ENCODE results near the gene TNS3. TPM values are rescaled to one million over a fixed set of nuclear protein-coding genes. Genes with fewer than 3 reads are reported as not detected.

TNS3 gene
- total and polyA plus RNA-seq, 10 of the 15 experiments (the other 5 are each of a cell fraction or from before 2014, with no cell fraction given): 0.27 to 2.7 (median 0.79) TPM

DNA sequence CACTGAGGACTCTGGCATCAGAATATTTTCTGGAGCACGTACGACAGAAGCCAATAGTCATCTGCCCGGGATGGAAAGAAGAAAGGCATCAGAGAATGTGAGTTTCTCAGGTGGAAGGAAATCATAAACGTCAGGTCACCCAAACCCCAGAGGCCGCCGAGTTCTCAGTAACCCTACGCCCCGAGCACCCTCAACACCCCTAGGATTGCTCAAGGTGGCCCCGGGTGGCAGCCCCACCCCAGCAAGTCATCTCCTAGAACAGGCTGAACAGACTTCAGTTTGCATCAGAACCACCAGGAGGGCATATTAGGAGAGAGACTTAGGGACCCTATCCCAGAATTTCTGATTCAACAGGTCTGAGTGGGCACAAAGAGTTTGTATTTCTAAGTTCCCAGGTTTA is 117.6 kb downstream of the TNS3 start (continued):
- TF ChIP-seq ZNF217 (IDR thresholded peaks at IDR 0.05) (no peak), POLR2A (IDR thresholded peaks at IDR 0.05; ENCODE audit: low read depth, low read length) (no peak), RB1 (IDR thresholded peaks at IDR 0.05; ENCODE audit: borderline replicate concordance) (no peak)
- TF ChIP-seq, protein P1, sequence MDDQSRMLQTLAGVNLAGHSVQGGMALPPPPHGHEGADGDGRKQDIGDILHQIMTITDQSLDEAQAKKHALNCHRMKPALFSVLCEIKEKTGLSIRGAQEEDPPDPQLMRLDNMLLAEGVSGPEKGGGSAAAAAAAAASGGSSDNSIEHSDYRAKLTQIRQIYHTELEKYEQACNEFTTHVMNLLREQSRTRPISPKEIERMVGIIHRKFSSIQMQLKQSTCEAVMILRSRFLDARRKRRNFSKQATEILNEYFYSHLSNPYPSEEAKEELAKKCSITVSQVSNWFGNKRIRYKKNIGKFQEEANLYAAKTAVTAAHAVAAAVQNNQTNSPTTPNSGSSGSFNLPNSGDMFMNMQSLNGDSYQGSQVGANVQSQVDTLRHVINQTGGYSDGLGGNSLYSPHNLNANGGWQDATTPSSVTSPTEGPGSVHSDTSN (IDR thresholded peaks at IDR 0.05; ENCODE audit: insufficient replicate concordance, low read depth, low read length): no peak
- TF ChIP-seq, protein P2, sequence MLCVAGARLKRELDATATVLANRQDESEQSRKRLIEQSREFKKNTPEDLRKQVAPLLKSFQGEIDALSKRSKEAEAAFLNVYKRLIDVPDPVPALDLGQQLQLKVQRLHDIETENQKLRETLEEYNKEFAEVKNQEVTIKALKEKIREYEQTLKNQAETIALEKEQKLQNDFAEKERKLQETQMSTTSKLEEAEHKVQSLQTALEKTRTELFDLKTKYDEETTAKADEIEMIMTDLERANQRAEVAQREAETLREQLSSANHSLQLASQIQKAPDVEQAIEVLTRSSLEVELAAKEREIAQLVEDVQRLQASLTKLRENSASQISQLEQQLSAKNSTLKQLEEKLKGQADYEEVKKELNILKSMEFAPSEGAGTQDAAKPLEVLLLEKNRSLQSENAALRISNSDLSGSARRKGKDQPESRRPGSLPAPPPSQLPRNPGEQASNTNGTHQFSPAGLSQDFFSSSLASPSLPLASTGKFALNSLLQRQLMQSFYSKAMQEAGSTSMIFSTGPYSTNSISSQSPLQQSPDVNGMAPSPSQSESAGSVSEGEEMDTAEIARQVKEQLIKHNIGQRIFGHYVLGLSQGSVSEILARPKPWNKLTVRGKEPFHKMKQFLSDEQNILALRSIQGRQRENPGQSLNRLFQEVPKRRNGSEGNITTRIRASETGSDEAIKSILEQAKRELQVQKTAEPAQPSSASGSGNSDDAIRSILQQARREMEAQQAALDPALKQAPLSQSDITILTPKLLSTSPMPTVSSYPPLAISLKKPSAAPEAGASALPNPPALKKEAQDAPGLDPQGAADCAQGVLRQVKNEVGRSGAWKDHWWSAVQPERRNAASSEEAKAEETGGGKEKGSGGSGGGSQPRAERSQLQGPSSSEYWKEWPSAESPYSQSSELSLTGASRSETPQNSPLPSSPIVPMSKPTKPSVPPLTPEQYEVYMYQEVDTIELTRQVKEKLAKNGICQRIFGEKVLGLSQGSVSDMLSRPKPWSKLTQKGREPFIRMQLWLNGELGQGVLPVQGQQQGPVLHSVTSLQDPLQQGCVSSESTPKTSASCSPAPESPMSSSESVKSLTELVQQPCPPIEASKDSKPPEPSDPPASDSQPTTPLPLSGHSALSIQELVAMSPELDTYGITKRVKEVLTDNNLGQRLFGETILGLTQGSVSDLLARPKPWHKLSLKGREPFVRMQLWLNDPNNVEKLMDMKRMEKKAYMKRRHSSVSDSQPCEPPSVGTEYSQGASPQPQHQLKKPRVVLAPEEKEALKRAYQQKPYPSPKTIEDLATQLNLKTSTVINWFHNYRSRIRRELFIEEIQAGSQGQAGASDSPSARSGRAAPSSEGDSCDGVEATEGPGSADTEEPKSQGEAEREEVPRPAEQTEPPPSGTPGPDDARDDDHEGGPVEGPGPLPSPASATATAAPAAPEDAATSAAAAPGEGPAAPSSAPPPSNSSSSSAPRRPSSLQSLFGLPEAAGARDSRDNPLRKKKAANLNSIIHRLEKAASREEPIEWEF (IDR thresholded peaks at IDR 0.05; ENCODE audit: insufficient replicate concordance, low read depth, low read length): no peak

DNA sequence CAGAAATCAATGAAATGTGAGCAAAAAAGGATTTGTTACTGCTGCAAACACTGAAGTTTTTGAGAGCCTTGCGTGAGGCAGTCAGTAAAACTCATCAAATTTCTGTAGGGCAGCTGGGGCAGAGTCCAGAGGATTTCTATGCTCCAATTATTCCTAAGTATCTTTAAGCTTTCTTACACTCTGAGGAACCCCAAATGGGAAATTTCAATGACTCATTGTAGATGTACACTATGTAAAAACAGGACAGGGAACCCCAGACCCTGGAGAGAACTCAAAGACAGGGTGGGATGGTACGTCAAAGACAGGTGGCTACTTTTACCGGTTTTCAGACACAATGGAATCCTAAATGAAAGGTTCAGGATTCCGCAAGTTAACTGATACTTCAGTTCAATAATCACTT is 120.2 kb downstream of the TNS3 start:
- RAD21 ChIA-PET (ENCODE audit: unreplicated experiment): no interaction called here
- FAIRE-seq (no peak), DNase-seq (ENCODE audit: low read depth, low spot score) (no peak), ATAC-seq (no peak)
- CTCF ChIA-PET: no interaction called here
- POLR2A ChIA-PET: interaction anchor here (0.6 kb wide), 1 partner anchor 32 kb away, joined by 3 read pairs; no protein-coding TSS in a partner anchor
- SMC1A ChIA-PET (ENCODE audit: uncharacterized antibody, unreplicated experiment): interaction anchor here (0.9 kb wide), 1 partner anchor 35 kb away, joined by 3 read pairs; no protein-coding TSS in a partner anchor
- Histone ChIP-seq H3K4me1 (ENCODE audit: control insufficient read depth, insufficient read depth, low read length) (no peaks in the 10 kb centered on the region), H2AFZ (ENCODE audit: control insufficient read depth, low read depth, low read length) (no peak overlapping the region), H3K79me2 (ENCODE audit: control insufficient read depth, insufficient read depth, low read length) (no peaks in the 10 kb centered on the region), H3K9me3 (replicated peaks; ENCODE audit: control insufficient read depth, insufficient read depth, low read length) (no peaks in the 10 kb centered on the region), H3K27me3 (replicated peaks in 1 of 2; ENCODE audit: control insufficient read depth in 2 of 2, insufficient read depth in 2 of 2, low read length in 1 of 2) (peaks cover 0 to 2% of the 10 kb centered on the region in 2 experiments; a peak in 2 of 4 replicates), H4K20me1 (ENCODE audit: control insufficient read depth, insufficient read depth) (no peaks in the 10 kb centered on the region), H3K4me2 (ENCODE audit: control insufficient read depth, insufficient read depth) (no peak overlapping the region), H3K27ac (ENCODE audit: control insufficient read depth, insufficient read depth) (no peak overlapping the region), H3K9ac (ENCODE audit: control insufficient read depth, insufficient read depth, low read length) (no peak overlapping the region), H3K36me3 (ENCODE audit: control insufficient read depth in 2 of 2, insufficient read depth in 2 of 2, low read length in 1 of 2) (no peaks in the 10 kb centered on the region), H3K4me3 (no peak overlapping the region)
- BruUV-seq (replicated peaks): no TSS peak
- 46% methylated on average over 4 of the region's 4 CpGs for WGBS (ENCODE audit: insufficient coverage, insufficient replicate concordance, low lambda C conversion rate, missing lambda C conversion rate)
- in situ Hi-C loops (cut with MboI) (no loop called here), intact Hi-C loops (cut with micrococcal nuclease; ENCODE audit: unreplicated experiment) (no loop called here)
- TF ChIP-seq, protein P1 (IDR thresholded peaks at IDR 0.05; ENCODE audit: insufficient replicate concordance, low read depth, low read length): no peak
- no peak for TF ChIP-seq SMC3 (IDR thresholded peaks at IDR 0.05; ENCODE audit: borderline replicate concordance, low read length)
- no peak for TF ChIP-seq RUNX3 (IDR thresholded peaks at IDR 0.05; ENCODE audit: low read length)
- TF ChIP-seq ASH2L (IDR thresholded peaks at IDR 0.05; ENCODE audit: borderline replicate concordance, low read depth): no peak
- no peak for TF ChIP-seq STAT3 (IDR thresholded peaks at IDR 0.05; ENCODE audit: low read depth, low read length)
- no peak for TF ChIP-seq ZZZ3 (IDR thresholded peaks at IDR 0.05; ENCODE audit: control insufficient read depth, insufficient read length, low read depth)
- no peak for TF ChIP-seq NFIC (IDR thresholded peaks at IDR 0.05; ENCODE audit: low read depth, low read length)

Data from GM12878 (cell line).